Neural progenitor cell (in vitro differentiated cells): ENCODE measurements around the gene NDOR1. TPM values are rescaled to one million over a fixed set of nuclear protein-coding genes. Genes with fewer than 3 reads are reported as not detected.

ENCODE experiments used
- DNase-seq: peaks from one replicate; pipeline ENCODE4 v3.0.0-alpha.2; 2016; ENCODE audit warnings: low spot score
- H2AFZ ChIP-seq: fragments of 200-600 bp; sonication (generic); replicated peaks from 2 replicates; pipeline ENCODE4 v1.6.1; 2016; ENCODE audit warnings: antibody characterized with exemption
- H3F3A ChIP-seq: fragments of 200-600 bp; sonication (generic); 2 replicates; pipeline ENCODE4 v1.6.1; 2016; ENCODE audit warnings: antibody characterized with exemption, low read depth
- H3K27ac ChIP-seq: fragments of 200-600 bp; sonication (generic); 2 replicates; pipeline ENCODE4 v1.5.1; 2016; ENCODE audit warnings: mild to moderate bottlenecking
- H3K27me3 ChIP-seq: fragments of 200-600 bp; sonication (generic); 2 replicates; pipeline ENCODE4 v1.6.1; 2016; ENCODE audit warnings: mild to moderate bottlenecking, moderate library complexity
- H3K36me3 ChIP-seq: fragments of 200-600 bp; sonication (generic); 2 replicates; pipeline ENCODE4 v1.5.1; 2016
- H3K4me1 ChIP-seq: fragments of 200-600 bp; sonication (generic); 2 replicates; pipeline ENCODE4 v1.6.1; 2016; ENCODE audit warnings: mixed run types
- H3K4me2 ChIP-seq: fragments of 200-600 bp; sonication (generic); 2 replicates; pipeline ENCODE4 v1.6.1; 2016
- H3K4me3 ChIP-seq: fragments of 200-600 bp; sonication (generic); 2 replicates; pipeline ENCODE4 v1.5.1; 2016
- H3K79me2 ChIP-seq: fragments of 200-600 bp; sonication (generic); 2 replicates; pipeline ENCODE4 v1.6.1; 2016; ENCODE audit warnings: low read depth
- H3K9ac ChIP-seq: fragments of 200-600 bp; sonication (generic); 2 replicates; pipeline ENCODE4 v1.6.1; 2016
- H3K9me3 ChIP-seq: fragments of 200-600 bp; sonication (generic); 2 replicates; pipeline ENCODE4 v1.5.1; 2016; ENCODE audit warnings: low read depth
- H4K20me1 ChIP-seq: fragments of 200-600 bp; sonication (generic); 2 replicates; pipeline ENCODE4 v1.6.1; 2016; ENCODE audit warnings: low read depth
- H3K27ac Mint-ChIP-seq: 3 replicates; pipeline ENCODE4 v1.8.0; 2021; ENCODE audit warnings: mixed read lengths
- H3K27me3 Mint-ChIP-seq: 2 replicates; pipeline ENCODE4 v1.8.0; 2022; ENCODE audit warnings: low read depth, mild to moderate bottlenecking, inconsistent platforms, moderate library complexity, mixed read lengths; ENCODE audit not compliant: insufficient read depth
- H3K36me3 Mint-ChIP-seq: 3 replicates; pipeline ENCODE4 v1.8.0; 2021; ENCODE audit warnings: mixed read lengths
- H3K4me1 Mint-ChIP-seq: 3 replicates; pipeline ENCODE4 v1.8.0; 2021; ENCODE audit warnings: mixed read lengths
- H3K4me3 Mint-ChIP-seq: 3 replicates; pipeline ENCODE4 v1.8.0; 2021; ENCODE audit warnings: mild to moderate bottlenecking, moderate library complexity, mixed read lengths
- H3K9me3 Mint-ChIP-seq: 3 replicates; pipeline ENCODE4 v1.8.0; 2020; ENCODE audit warnings: mixed read lengths
- EZH2 ChIP-seq: fragments of 200-600 bp; sonication (generic); IDR thresholded peaks from 2 replicates; pipeline ENCODE4 v1.6.1; 2017; ENCODE audit warnings: antibody characterized with exemption, mild to moderate bottlenecking, moderate library complexity
- EZH2phosphoT487 ChIP-seq: fragments of 200-600 bp; sonication (generic); IDR thresholded peaks from 2 replicates; pipeline ENCODE4 v1.6.1; 2017; ENCODE audit warnings: antibody characterized with exemption
- total RNA-seq: library from RNA; depleted of rRNA; stranded (reverse); fragments of >200 nt; gene quantifications from 2 replicates; pipeline ENCODE4 v1.2.3, GENCODE V29; 2015; ENCODE audit warnings: low replicate concordance
- TF ChIP-seq, protein P1 (sequence below): fragments of 200-600 bp; sonication (generic); IDR thresholded peaks from 2 replicates; pipeline ENCODE4 v1.5.1; 2017; ENCODE audit warnings: antibody characterized with exemption, mild to moderate bottlenecking

NDOR1 gene
- total RNA-seq, 1 donor from 2014 or later, result 5.1 TPM

DNA sequence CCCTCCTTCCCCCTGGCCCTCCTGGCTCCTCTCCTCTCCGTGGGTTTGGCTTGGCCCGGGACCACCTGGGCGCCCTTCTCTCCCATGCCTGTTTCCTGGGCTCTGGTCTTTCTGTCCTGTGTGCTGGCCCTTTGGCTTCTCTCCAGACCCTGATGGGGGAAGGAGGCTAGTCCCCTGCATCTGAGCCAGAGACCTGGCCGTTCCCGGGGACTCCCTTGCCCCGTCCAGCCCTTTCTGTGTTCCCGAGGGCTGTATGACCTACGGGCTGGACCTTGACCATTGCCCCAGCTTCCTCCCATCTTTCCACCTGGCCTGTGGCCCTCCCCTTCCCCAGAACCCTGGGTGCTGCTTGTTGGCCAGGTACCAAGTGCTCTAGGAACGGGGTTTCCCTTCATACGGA lies 58.0 kb downstream of the NDOR1 start:
- Histone ChIP-seq H3K4me1 (no peaks in the 10 kb centered on the region), H3K9ac (no peak overlapping the region), H3K4me3 (no peak overlapping the region), H3F3A (peaks cover 16% of the 10 kb centered on the region), H2AFZ (no peak overlapping the region), H3K27ac (no peak overlapping the region), H4K20me1 (no peaks in the 10 kb centered on the region), H3K4me2 (no peak overlapping the region), H3K79me2 (no peaks in the 10 kb centered on the region), H3K9me3 (no peaks in the 10 kb centered on the region), H3K36me3 (no peaks in the 10 kb centered on the region), H3K27me3 (no peaks in the 10 kb centered on the region)
- peaks cover 3% of the 10 kb centered on the region for H3K9me3 Mint-ChIP-seq
- peaks cover 5% of the 10 kb centered on the region for H3K4me1 Mint-ChIP-seq
- TF ChIP-seq, protein P1, sequence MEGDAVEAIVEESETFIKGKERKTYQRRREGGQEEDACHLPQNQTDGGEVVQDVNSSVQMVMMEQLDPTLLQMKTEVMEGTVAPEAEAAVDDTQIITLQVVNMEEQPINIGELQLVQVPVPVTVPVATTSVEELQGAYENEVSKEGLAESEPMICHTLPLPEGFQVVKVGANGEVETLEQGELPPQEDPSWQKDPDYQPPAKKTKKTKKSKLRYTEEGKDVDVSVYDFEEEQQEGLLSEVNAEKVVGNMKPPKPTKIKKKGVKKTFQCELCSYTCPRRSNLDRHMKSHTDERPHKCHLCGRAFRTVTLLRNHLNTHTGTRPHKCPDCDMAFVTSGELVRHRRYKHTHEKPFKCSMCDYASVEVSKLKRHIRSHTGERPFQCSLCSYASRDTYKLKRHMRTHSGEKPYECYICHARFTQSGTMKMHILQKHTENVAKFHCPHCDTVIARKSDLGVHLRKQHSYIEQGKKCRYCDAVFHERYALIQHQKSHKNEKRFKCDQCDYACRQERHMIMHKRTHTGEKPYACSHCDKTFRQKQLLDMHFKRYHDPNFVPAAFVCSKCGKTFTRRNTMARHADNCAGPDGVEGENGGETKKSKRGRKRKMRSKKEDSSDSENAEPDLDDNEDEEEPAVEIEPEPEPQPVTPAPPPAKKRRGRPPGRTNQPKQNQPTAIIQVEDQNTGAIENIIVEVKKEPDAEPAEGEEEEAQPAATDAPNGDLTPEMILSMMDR, result no peak
- peaks cover 2% of the 10 kb centered on the region for H3K27me3 Mint-ChIP-seq
- DNase-seq, result no peak
- no peak overlapping the region for H3K27ac Mint-ChIP-seq
- H3K36me3 Mint-ChIP-seq, result peaks cover 16% of the 10 kb centered on the region
- H3K4me3 Mint-ChIP-seq, result no peak overlapping the region

DNA sequence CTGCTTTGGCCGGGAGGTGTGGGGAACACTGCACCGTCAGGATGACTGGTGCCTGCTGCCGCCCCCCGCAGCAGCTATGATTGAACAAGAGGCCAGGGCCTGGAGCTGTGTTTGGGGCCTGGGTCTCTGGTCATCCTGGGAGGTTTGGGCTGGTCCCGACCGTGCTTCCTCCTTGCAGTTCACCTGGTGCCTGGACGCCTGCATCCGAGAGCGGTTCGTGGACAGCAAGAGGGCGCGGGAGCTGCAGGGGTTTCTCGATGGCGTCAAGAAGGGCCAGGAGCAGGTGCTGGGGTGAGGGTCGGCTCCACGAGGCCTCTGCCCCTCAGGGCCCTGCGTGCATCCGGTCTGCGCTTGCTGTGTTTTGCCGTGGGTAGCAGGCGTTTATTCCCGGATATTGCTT lies 58.6 kb downstream of the NDOR1 start:
- no peak for DNase-seq
- no peaks in the 10 kb centered on the region for H4K20me1 ChIP-seq
- Mint-ChIP-seq H3K4me1 (peaks cover 5% of the 10 kb centered on the region), H3K27me3 (peaks cover 2% of the 10 kb centered on the region), H3K4me3 (no peak overlapping the region), H3K9me3 (peaks cover 3% of the 10 kb centered on the region), H3K27ac (no peak overlapping the region), H3K36me3 (peaks cover 12% of the 10 kb centered on the region)
- H3K4me1 ChIP-seq, result no peaks in the 10 kb centered on the region
- no peaks in the 10 kb centered on the region for H3K9me3 ChIP-seq
- peaks cover 16% of the 10 kb centered on the region for H3F3A ChIP-seq
- H3K4me3 ChIP-seq, result no peak overlapping the region
- H3K9ac ChIP-seq, result no peak overlapping the region
- H3K79me2 ChIP-seq, result no peaks in the 10 kb centered on the region
- no peak overlapping the region for H3K4me2 ChIP-seq
- H3K36me3 ChIP-seq, result no peaks in the 10 kb centered on the region
- no peak overlapping the region for H3K27ac ChIP-seq
- H2AFZ ChIP-seq, result no peak overlapping the region
- no peak for TF ChIP-seq EZH2
- no peak for TF ChIP-seq EZH2phosphoT487
- TF ChIP-seq, protein P1, result no peak
- H3K27me3 ChIP-seq, result no peaks in the 10 kb centered on the region

DNA sequence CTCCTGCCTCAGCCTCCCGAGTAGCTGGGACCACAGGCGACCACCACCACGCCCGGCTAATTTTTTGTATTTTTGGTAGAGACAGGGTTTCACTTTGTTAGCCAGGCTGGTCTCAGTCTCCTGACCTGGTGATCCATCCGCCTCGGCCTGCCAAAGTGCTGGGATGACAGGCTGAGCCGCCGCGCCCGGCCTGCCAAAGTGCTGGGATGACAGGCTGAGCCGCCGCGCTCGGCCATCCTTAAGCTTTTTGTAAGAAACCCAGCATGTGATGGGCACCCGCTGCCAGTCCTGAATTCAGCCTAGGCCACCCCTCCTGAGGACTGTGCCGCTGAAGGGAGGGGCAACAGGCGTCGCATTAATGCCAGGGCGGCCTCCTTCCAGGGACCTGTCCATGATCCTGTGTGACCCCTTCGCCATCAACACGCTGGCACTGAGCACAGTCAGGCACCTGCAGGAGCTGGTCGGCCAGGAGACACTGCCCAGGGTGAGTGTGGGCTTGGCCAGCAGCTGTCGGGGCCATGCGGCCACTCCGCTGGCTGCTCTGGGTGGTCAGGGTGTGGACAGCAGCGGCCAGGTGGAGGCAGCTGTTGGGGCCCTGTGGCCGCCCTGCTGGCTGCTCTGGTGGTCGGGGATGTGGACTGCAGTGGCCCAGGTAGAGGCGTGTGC lies 60.1 kb downstream of the NDOR1 start:
- H3K4me1 ChIP-seq, result no peaks in the 10 kb centered on the region
- no peaks in the 10 kb centered on the region for H3K27me3 ChIP-seq
- H3K79me2 ChIP-seq, result no peaks in the 10 kb centered on the region
- Mint-ChIP-seq H3K4me3 (no peak overlapping the region), H3K27ac (no peak overlapping the region), H3K36me3 (peaks cover 13% of the 10 kb centered on the region), H3K4me1 (peaks cover 5% of the 10 kb centered on the region), H3K27me3 (no peaks in the 10 kb centered on the region), H3K9me3 (peaks cover 3% of the 10 kb centered on the region)
- no peak for DNase-seq
- TF ChIP-seq EZH2, result no peak
- TF ChIP-seq EZH2phosphoT487, result no peak
- TF ChIP-seq, protein P1, result no peak
- H3K36me3 ChIP-seq, result no peaks in the 10 kb centered on the region
- no peak overlapping the region for H3K4me2 ChIP-seq
- no peak overlapping the region for H3K27ac ChIP-seq
- no peak overlapping the region for H2AFZ ChIP-seq
- no peak overlapping the region for H3K9ac ChIP-seq
- no peaks in the 10 kb centered on the region for H4K20me1 ChIP-seq
- peaks cover 13% of the 10 kb centered on the region for H3F3A ChIP-seq
- H3K9me3 ChIP-seq, result no peaks in the 10 kb centered on the region
- no peak overlapping the region for H3K4me3 ChIP-seq
